ENCODE measurements around the gene TEAD4.

TEAD4 gene

GRCh38 chr12:2984249-2984648 lies 25.1 kb downstream of the TEAD4 start:
- no peaks in the 10 kb centered on the region for H3K36me3 ChIP-seq
- no peak for DNase-seq
- H3K9me3 ChIP-seq = no peaks in the 10 kb centered on the region
- TF ChIP-seq CTCF (IDR thresholded peaks at IDR 0.05; ENCODE audit: low read depth, low read length) = no peak
- H3K4me1 ChIP-seq = no peaks in the 10 kb centered on the region
- no peaks in the 10 kb centered on the region for H3K27me3 ChIP-seq
- H3K4me3 ChIP-seq (ENCODE audit: low read depth, low read length) = no peak overlapping the region

GRCh38 chr12:2984698-2985097 lies 25.5 kb downstream of the TEAD4 start:
- no peak for DNase-seq
- H3K36me3 ChIP-seq = no peaks in the 10 kb centered on the region
- H3K9me3 ChIP-seq = no peaks in the 10 kb centered on the region
- no peak for TF ChIP-seq CTCF (IDR thresholded peaks at IDR 0.05; ENCODE audit: low read depth, low read length)
- H3K27me3 ChIP-seq = no peaks in the 10 kb centered on the region
- no peak overlapping the region for H3K4me3 ChIP-seq (ENCODE audit: low read depth, low read length)
- H3K4me1 ChIP-seq = no peaks in the 10 kb centered on the region

GRCh38 chr12:2986876-2987275 lies 27.7 kb downstream of the TEAD4 start:
- no peaks in the 10 kb centered on the region for H3K36me3 ChIP-seq
- no peak for TF ChIP-seq CTCF (IDR thresholded peaks at IDR 0.05; ENCODE audit: low read depth, low read length)
- no peak for DNase-seq
- H3K27me3 ChIP-seq = no peaks in the 10 kb centered on the region; the same call in 1 of the 2 replicates
- no peaks in the 10 kb centered on the region for H3K9me3 ChIP-seq
- H3K4me3 ChIP-seq (ENCODE audit: low read depth, low read length) = no peak overlapping the region
- no peaks in the 10 kb centered on the region for H3K4me1 ChIP-seq

GRCh38 chr12:2988494-2988893 lies 29.3 kb downstream of the TEAD4 start:
- TF ChIP-seq CTCF (IDR thresholded peaks at IDR 0.05; ENCODE audit: low read depth, low read length) = no peak
- H3K4me1 ChIP-seq = no peaks in the 10 kb centered on the region
- H3K9me3 ChIP-seq = no peaks in the 10 kb centered on the region
- no peaks in the 10 kb centered on the region for H3K36me3 ChIP-seq
- DNase-seq = no peak
- H3K4me3 ChIP-seq (ENCODE audit: low read depth, low read length) = no peak overlapping the region
- H3K27me3 ChIP-seq = no peaks in the 10 kb centered on the region; the same call in 1 of the 2 replicates

GRCh38 chr12:2992724-2993123 lies 33.5 kb downstream of the TEAD4 start:
- H3K4me1 ChIP-seq = no peaks in the 10 kb centered on the region
- H3K27me3 ChIP-seq = no peaks in the 10 kb centered on the region; the same call in none of the 2 replicates
- no peak overlapping the region for H3K4me3 ChIP-seq (ENCODE audit: low read depth, low read length)
- TF ChIP-seq CTCF (IDR thresholded peaks at IDR 0.05; ENCODE audit: low read depth, low read length) = no peak
- no peak for DNase-seq
- H3K9me3 ChIP-seq = no peaks in the 10 kb centered on the region
- no peaks in the 10 kb centered on the region for H3K36me3 ChIP-seq

GRCh38 chr12:2997989-2998670 lies 38.9 kb downstream of the TEAD4 start:
- Histone ChIP-seq H3K4me3 (ENCODE audit: low read depth, low read length) (no peak overlapping the region), H3K27me3 (no peaks in the 10 kb centered on the region; the same call in 1 of the 2 replicates), H3K4me1 (no peaks in the 10 kb centered on the region), H3K36me3 (no peaks in the 10 kb centered on the region), H3K9me3 (no peaks in the 10 kb centered on the region)
- no peak for DNase-seq
- no peak for TF ChIP-seq CTCF (IDR thresholded peaks at IDR 0.05; ENCODE audit: low read depth, low read length)
